ENCODE results near the gene GIPC1. TPM values are rescaled to one million over a fixed set of nuclear protein-coding genes. Genes with fewer than 3 reads are reported as not detected.

Gene GIPC1
- total RNA-seq, 1 experiment from 2014 or later, result 205 TPM

DNA sequence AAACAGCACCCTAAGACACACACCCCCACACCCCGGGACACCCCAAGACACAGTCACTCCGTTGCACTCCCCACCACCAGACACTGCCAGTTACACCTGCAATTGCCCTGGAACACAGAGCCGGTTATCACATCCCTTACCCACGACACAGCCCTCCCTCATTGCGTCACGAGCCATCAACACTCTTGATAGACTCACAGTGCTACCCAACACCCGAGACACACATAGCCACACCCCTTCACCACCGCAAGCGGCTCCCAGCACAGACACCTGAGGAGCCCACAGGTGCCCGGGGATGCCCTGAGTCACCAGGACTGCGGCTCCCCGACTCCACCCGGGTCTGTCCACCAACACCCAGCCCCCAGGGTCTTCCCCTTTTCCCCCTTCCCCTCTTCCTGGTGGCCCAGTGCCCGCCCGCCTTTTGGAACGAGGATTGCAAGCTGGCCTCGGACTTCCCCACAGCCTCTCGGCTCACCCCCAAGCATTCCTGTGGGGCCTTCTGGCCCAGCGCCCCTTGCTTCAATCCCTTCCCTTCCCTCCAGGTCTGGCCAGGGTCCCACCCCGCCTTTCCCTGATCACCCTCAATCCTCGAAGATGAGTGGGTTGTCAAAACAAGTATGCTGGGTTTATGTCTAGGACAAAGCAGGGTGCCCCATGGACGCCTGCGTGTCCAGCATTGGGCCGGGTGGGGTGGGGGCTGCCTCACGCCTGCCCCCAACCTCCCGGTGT lies 19.1 kb downstream of the GIPC1 start:
- Histone ChIP-seq H3K36me3 (ENCODE audit: low read depth) (peaks cover 30% of the 10 kb centered on the region), H3K4me3 (no peak overlapping the region), H3F3A (ENCODE audit: insufficient read depth, low read depth) (peaks cover 74% of the 10 kb centered on the region), H3K27me3 (ENCODE audit: insufficient read depth, low read depth) (no peaks in the 10 kb centered on the region), H3K79me2 (ENCODE audit: low read depth) (peaks cover 2% of the 10 kb centered on the region), H3K9me2 (ENCODE audit: insufficient read depth) (no peaks in the 10 kb centered on the region), H3K4me1 (replicated peaks; ENCODE audit: insufficient read depth) (peaks cover 30% of the 10 kb centered on the region), H3K9me3 (ENCODE audit: insufficient read depth, low read depth) (no peaks in the 10 kb centered on the region), H3K27ac (peak overlapping the region; percentile 53), H4K20me1 (ENCODE audit: insufficient read depth) (peaks cover 41% of the 10 kb centered on the region), H3K4me2 (peak overlapping the region; percentile 43), H2AFZ (no peak overlapping the region)
- POLR2A ChIA-PET (ENCODE audit: unreplicated experiment), result no interaction called here
- DNase-seq, result peak; percentile 84 to 92
- TF ChIP-seq EZH2 (IDR thresholded peaks at IDR 0.05; ENCODE audit: low read depth), result no peak
- intact Hi-C loops (cut with micrococcal nuclease; ENCODE audit: unreplicated experiment), result loop anchor here (5.0 kb wide), 2 partner anchors 40 to 340 kb away; partner anchors contain the start of genes ASF1B and DNAJB1
- BruUV-seq (replicated peaks), result no TSS peak
- CTCF ChIA-PET, result no interaction called here

DNA sequence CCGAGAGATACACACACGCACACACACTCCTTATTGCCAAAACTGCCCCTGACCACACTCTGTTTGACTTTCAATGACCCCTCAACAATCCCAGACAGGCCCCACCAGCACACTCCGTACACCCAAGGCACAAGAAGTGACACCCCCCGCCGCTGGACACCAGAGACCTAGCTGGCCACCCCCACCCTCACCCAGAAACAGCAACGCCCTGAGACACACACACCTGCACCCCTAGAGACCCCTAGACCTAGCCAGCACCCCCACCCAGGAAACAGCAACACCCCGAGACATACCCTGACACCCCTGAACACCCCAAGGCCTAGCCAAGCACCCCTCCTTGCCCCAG lies 19.6 kb downstream of the GIPC1 start:
- intact Hi-C loops (cut with micrococcal nuclease; ENCODE audit: unreplicated experiment), result loop anchor here (5.0 kb wide), 2 partner anchors 41 to 339 kb away; partner anchors contain the start of genes ASF1B and DNAJB1
- ChIA-PET POLR2A (ENCODE audit: unreplicated experiment) (no interaction called here), CTCF (no interaction called here)
- Histone ChIP-seq H3K36me3 (ENCODE audit: low read depth) (peaks cover 28% of the 10 kb centered on the region), H3K4me3 (no peak overlapping the region), H3F3A (ENCODE audit: insufficient read depth, low read depth) (peaks cover 68% of the 10 kb centered on the region), H3K4me2 (peak overlapping the region; percentile 43), H3K79me2 (ENCODE audit: low read depth) (no peaks in the 10 kb centered on the region; the same call in 1 of the 2 replicates), H3K9me3 (ENCODE audit: insufficient read depth, low read depth) (no peaks in the 10 kb centered on the region), H2AFZ (no peak overlapping the region), H3K27ac (peak overlapping the region; percentile 53), H4K20me1 (ENCODE audit: insufficient read depth) (peaks cover 42% of the 10 kb centered on the region), H3K27me3 (ENCODE audit: insufficient read depth, low read depth) (no peaks in the 10 kb centered on the region), H3K4me1 (replicated peaks; ENCODE audit: insufficient read depth) (peaks cover 30% of the 10 kb centered on the region), H3K9me2 (ENCODE audit: insufficient read depth) (no peaks in the 10 kb centered on the region)
- DNase-seq, result no peak
- BruUV-seq (replicated peaks), result no TSS peak
- no peak for TF ChIP-seq EZH2 (IDR thresholded peaks at IDR 0.05; ENCODE audit: low read depth)
- TF ChIP-seq, protein P1, sequence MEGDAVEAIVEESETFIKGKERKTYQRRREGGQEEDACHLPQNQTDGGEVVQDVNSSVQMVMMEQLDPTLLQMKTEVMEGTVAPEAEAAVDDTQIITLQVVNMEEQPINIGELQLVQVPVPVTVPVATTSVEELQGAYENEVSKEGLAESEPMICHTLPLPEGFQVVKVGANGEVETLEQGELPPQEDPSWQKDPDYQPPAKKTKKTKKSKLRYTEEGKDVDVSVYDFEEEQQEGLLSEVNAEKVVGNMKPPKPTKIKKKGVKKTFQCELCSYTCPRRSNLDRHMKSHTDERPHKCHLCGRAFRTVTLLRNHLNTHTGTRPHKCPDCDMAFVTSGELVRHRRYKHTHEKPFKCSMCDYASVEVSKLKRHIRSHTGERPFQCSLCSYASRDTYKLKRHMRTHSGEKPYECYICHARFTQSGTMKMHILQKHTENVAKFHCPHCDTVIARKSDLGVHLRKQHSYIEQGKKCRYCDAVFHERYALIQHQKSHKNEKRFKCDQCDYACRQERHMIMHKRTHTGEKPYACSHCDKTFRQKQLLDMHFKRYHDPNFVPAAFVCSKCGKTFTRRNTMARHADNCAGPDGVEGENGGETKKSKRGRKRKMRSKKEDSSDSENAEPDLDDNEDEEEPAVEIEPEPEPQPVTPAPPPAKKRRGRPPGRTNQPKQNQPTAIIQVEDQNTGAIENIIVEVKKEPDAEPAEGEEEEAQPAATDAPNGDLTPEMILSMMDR (conservative IDR thresholded peaks at IDR 0.05), result no peak

DNA sequence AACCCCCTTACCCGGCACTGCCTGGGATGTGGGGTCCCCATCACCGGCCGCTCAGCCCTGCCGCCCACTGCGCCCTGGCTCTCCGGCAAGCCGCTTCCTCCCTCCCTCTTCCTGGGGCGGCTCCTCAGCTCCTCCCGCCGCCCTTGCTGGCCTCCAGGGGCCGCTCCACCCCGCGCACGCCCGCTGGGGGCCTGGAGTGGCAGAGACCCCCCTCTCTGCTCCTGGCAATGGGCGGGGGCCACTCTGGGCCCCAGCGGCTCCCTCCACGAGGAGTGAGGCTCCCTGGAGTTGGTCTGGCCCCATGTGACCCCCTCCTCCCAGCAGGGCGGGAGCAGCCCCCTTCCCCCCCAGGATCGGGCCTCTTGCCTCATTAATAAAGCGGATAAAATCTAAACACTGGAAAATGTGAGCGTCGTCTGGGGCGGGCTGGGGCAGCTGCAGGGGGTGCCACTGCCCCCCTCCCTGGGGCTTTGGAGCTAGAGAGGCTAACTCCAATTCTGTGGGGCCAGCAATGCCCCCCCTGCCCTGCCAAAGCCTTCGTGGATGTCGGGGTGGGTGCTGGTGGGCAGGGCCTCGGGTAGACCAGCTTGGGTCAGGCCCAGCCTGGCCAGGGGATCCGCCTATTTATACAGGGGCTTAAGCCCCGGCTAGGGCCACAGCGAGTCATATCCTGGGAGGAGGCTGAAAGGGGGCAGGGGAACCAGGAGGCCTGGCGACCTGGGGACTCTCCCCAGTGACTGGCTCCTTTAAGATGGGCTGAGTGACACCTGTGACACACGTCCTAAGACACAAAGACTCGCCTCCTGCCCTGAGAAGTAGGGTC lies 20.5 kb downstream of the GIPC1 start, which contains the start of gene PTGER1:
Gene PTGER1 (minus strand): TSS at position 104 of the 823 bp plus-strand sequence. CDS start 1,034 bp downstream, outside the sequence.
- peaks cover 21% of the 10 kb centered on the region for H3K36me3 ChIP-seq (ENCODE audit: low read depth)
- no peaks in the 10 kb centered on the region for H3K27me3 ChIP-seq (ENCODE audit: insufficient read depth, low read depth)
- POLR2A ChIA-PET (ENCODE audit: unreplicated experiment), result no interaction called here
- H3F3A ChIP-seq (ENCODE audit: insufficient read depth, low read depth), result peaks cover 60% of the 10 kb centered on the region
- H3K9me3 ChIP-seq (ENCODE audit: insufficient read depth, low read depth), result no peaks in the 10 kb centered on the region
- peaks cover 42% of the 10 kb centered on the region for H4K20me1 ChIP-seq (ENCODE audit: insufficient read depth)
- H3K9me2 ChIP-seq (ENCODE audit: insufficient read depth), result no peaks in the 10 kb centered on the region
- peak; percentile 43 to 75 for DNase-seq
- no peak within 1 kb of the TSS for H2AFZ ChIP-seq
- intact Hi-C loops (cut with micrococcal nuclease; ENCODE audit: unreplicated experiment), result loop anchor here (5.0 kb wide), 2 partner anchors 42 to 338 kb away; partner anchors contain the start of genes ASF1B and DNAJB1
- BruUV-seq (replicated peaks), result no TSS peak
- H3K4me2 ChIP-seq, result peak within 1 kb of the TSS; percentile 43
- CTCF ChIA-PET, result interaction anchor here (0.6 to 0.7 kb wide), 2 partner anchors 38 to 393 kb away, joined by 3 read pairs; no protein-coding TSS in a partner anchor
- no peak within 1 kb of the TSS for H3K4me3 ChIP-seq
- peak within 1 kb of the TSS; percentile 53 for H3K27ac ChIP-seq
- peaks cover 30% of the 10 kb centered on the region for H3K4me1 ChIP-seq (replicated peaks; ENCODE audit: insufficient read depth)
- TF ChIP-seq, protein P1 (conservative IDR thresholded peaks at IDR 0.05), result 0 out of 2 replicates have a peak, but pooled peaks have one; percentile 13
- TF ChIP-seq EZH2 (IDR thresholded peaks at IDR 0.05; ENCODE audit: low read depth), result no peak
- H3K79me2 ChIP-seq (ENCODE audit: low read depth), result no peaks in the 10 kb centered on the region; the same call in 1 of the 2 replicates

Data from PC-9 (cell line).